CD14-positive monocyte (primary cell): ENCODE results near the gene ZC3H8. TPM values are rescaled to one million over a fixed set of nuclear protein-coding genes. Genes with fewer than 3 reads are reported as not detected.

Experiments used
- DNase-seq, 3 donors: peaks; one replicate each; pipeline ENCODE4 v3.0.0-alpha.2; 2011 to 2022
- H2AFZ ChIP-seq: 2 replicates; pipeline ENCODE4 v1.6.0; 2012; ENCODE audit warnings: mild to moderate bottlenecking, low read depth, low read length, inconsistent platforms; ENCODE audit not compliant: insufficient read depth, poor library complexity, severe bottlenecking
- H3K27ac ChIP-seq, 2 donors: 1 replicate in 1 of 2; 2 replicates in 1 of 2; pipeline ENCODE4 v1.5.1; 2012 to 2013; ENCODE audit warnings: low read length in 2 of 2, control low read depth in 1 of 2, inconsistent platforms in 1 of 2, low read depth in 1 of 2, mild to moderate bottlenecking in 1 of 2
- H3K27me3 ChIP-seq, 2 donors: one replicate each; pipeline versions ENCODE4 v1.6.0 to v1.6.1; 2011 to 2013; ENCODE audit warnings: low read length in 2 of 2; ENCODE audit not compliant: control insufficient read depth in 2 of 2, insufficient read depth in 2 of 2
- H3K36me3 ChIP-seq, 2 donors: replicated peaks in 1 of 2; 1 replicate in 1 of 2; 2 replicates in 1 of 2; pipeline versions ENCODE4 v1.5.1 to v1.6.1; 2012 to 2013; ENCODE audit warnings: low read length in 2 of 2, control low read depth in 1 of 2, inconsistent platforms in 1 of 2, mild to moderate bottlenecking in 1 of 2; ENCODE audit not compliant: insufficient read depth in 2 of 2, control insufficient read depth in 1 of 2
- H3K4me1 ChIP-seq, 2 donors: 1 replicate in 1 of 2; 2 replicates in 1 of 2; pipeline versions ENCODE4 v1.5.1 to v1.6.1; 2012 to 2013; ENCODE audit warnings: low read length in 2 of 2, control low read depth in 1 of 2, inconsistent platforms in 1 of 2, mild to moderate bottlenecking in 1 of 2, moderate library complexity in 1 of 2; ENCODE audit not compliant: insufficient read depth in 2 of 2, control insufficient read depth in 1 of 2
- H3K4me2 ChIP-seq: replicated peaks from 2 replicates; pipeline ENCODE3; 2012; ENCODE audit warnings: low read length, moderate library complexity, mild to moderate bottlenecking; ENCODE audit not compliant: poor library complexity, severe bottlenecking; ENCODE audit errors: extremely low read depth
- H3K4me3 ChIP-seq, 3 experiments: fragments of 200-600 bp in 1 of 3; sonication (generic) in 1 of 3; replicated peaks in 1 of 3; 1 replicate in 2 of 3; 2 replicates in 1 of 3; pipeline ENCODE4 v1.5.1; 2011 to 2013; ENCODE audit warnings: low read length in 3 of 3, mild to moderate bottlenecking in 3 of 3, control low read depth in 2 of 3, low read depth in 2 of 3, inconsistent platforms in 1 of 3, moderate library complexity in 1 of 3
- H3K79me2 ChIP-seq: 2 replicates; pipeline ENCODE4 v1.6.0; 2012; ENCODE audit warnings: mild to moderate bottlenecking, control low read depth, inconsistent platforms, low read length, moderate library complexity; ENCODE audit not compliant: insufficient read depth
- H3K9ac ChIP-seq: 2 replicates; pipeline ENCODE4 v1.6.0; 2017; ENCODE audit warnings: low read length, mild to moderate bottlenecking; ENCODE audit not compliant: insufficient read depth, poor library complexity, severe bottlenecking
- H3K9me3 ChIP-seq, 2 donors: replicated peaks in 1 of 2; 1 replicate in 1 of 2; 2 replicates in 1 of 2; pipeline versions ENCODE4 v1.5.1 to v1.6.1; 2012 to 2013; ENCODE audit warnings: low read length in 2 of 2, control low read depth in 1 of 2; ENCODE audit not compliant: control insufficient read depth in 1 of 2, insufficient read depth in 1 of 2
- H4K20me1 ChIP-seq: 2 replicates; pipeline ENCODE4 v1.6.0; 2012; ENCODE audit warnings: mild to moderate bottlenecking, low read length, control low read depth, moderate library complexity; ENCODE audit not compliant: insufficient read depth
- H3K27ac Mint-ChIP-seq, 7 donors: one replicate each; pipeline ENCODE4 v1.8.0; 2020; ENCODE audit warnings: mild to moderate bottlenecking in 7 of 7, mixed read lengths in 7 of 7, moderate library complexity in 6 of 7, inconsistent platforms in 2 of 7
- H3K27me3 Mint-ChIP-seq, 3 donors: one replicate each; pipeline ENCODE4 v1.8.0; 2021 to 2022; ENCODE audit warnings: low read depth in 3 of 3, mild to moderate bottlenecking in 3 of 3, mixed read lengths in 3 of 3, moderate library complexity in 3 of 3, inconsistent platforms in 1 of 3
- H3K36me3 Mint-ChIP-seq, 2 donors: one replicate each; pipeline ENCODE4 v1.8.0; 2020; ENCODE audit warnings: mixed read lengths in 2 of 2, inconsistent platforms in 1 of 2, mild to moderate bottlenecking in 1 of 2
- H3K4me1 Mint-ChIP-seq: one replicate; pipeline ENCODE4 v1.8.0; 2020; ENCODE audit warnings: mild to moderate bottlenecking, mixed read lengths
- H3K4me3 Mint-ChIP-seq, 2 donors: one replicate each; pipeline ENCODE4 v1.8.0; 2020; ENCODE audit warnings: mild to moderate bottlenecking in 2 of 2, mixed read lengths in 2 of 2, moderate library complexity in 1 of 2
- H3K9me3 Mint-ChIP-seq, 7 donors: one replicate each; pipeline ENCODE4 v1.8.0; 2020 to 2022; ENCODE audit warnings: mixed read lengths in 7 of 7, mild to moderate bottlenecking in 6 of 7, moderate library complexity in 6 of 7, inconsistent platforms in 2 of 7
- CTCF ChIP-seq: fragments of 200-600 bp; IDR thresholded peaks from one replicate; pipeline ENCODE4 v1.8.0; 2022; ENCODE audit warnings: antibody characterized with exemption, mild to moderate bottlenecking
- WGBS: methylation state at CpG from one replicate; pipeline ENCODE4 v1.1.5; 2013; ENCODE audit warnings: missing lambda C conversion rate; ENCODE audit not compliant: insufficient coverage; 5-methylcytosine and 5-hydroxymethylcytosine counted together
- intact Hi-C, 2 donors: fragments of 100-400 bp; cut with micrococcal nuclease; formaldehyde crosslinking; loops; one replicate each; pipeline versions ENCODE4 v1.15.0 to v1.15.1; 2023
- polyA plus RNA-seq, 3 donors: library from polyadenylated mRNA; depleted of rRNA in 1 of 3; unstranded in 2 of 3; stranded (reverse) in 1 of 3; fragments of 300-500 nt in 2 of 3; fragments of >200 nt in 1 of 3; fragmentation: Illumina TruSeq in 2 of 3; gene quantifications; 1 replicate in 2 of 3; 2 replicates in 1 of 3; pipeline ENCODE4 v1.2.3, GENCODE V29; 2012 to 2021

The ZC3H8 gene
- polyA plus RNA-seq, 3 donors, result 2.3 to 6.9 (median 2.3) TPM

- Mint-ChIP-seq H3K36me3 (peaks cover 36 to 48% of the 10 kb centered on the region in 2 donors), H3K4me1 (no peaks in the 10 kb centered on the region), H3K4me3 (no peak overlapping the region), H3K27me3 (no peaks in the 10 kb centered on the region), H3K27ac (no peak overlapping the region), H3K9me3 (no peaks in the 10 kb centered on the region)
- WGBS, result 83% methylated on average over 1 of the region's 4 CpGs
- TF ChIP-seq CTCF, result no peak
- Histone ChIP-seq H2AFZ (no peak overlapping the region), H4K20me1 (no peaks in the 10 kb centered on the region), H3K9ac (no peak overlapping the region), H3K79me2 (no peaks in the 10 kb centered on the region), H3K27me3 (no peaks in the 10 kb centered on the region), H3K36me3 (peaks cover 16 to 59% of the 10 kb centered on the region in 2 donors), H3K4me3 (no peak overlapping the region), H3K4me1 (no peaks in the 10 kb centered on the region), H3K27ac (no peak overlapping the region), H3K9me3 (no peaks in the 10 kb centered on the region), H3K4me2 (no peak overlapping the region)
- DNase-seq, result no peak
- intact Hi-C loops, result no loop called here
These were observed 11.6 kb downstream of the ZC3H8 start for GRCh38 chr2:112243233-112243632.

- no peak overlapping the region for H3K27ac ChIP-seq
- H3K4me3 ChIP-seq, result no peak overlapping the region
- Mint-ChIP-seq H3K27me3 (no peaks in the 10 kb centered on the region), H3K9me3 (no peaks in the 10 kb centered on the region), H3K27ac (no peak overlapping the region), H3K4me3 (no peak overlapping the region), H3K4me1 (no peaks in the 10 kb centered on the region), H3K36me3 (peaks cover 31 to 41% of the 10 kb centered on the region in 2 donors)
- TF ChIP-seq CTCF, result no peak
- no peaks in the 10 kb centered on the region for H3K27me3 ChIP-seq
- H4K20me1 ChIP-seq, result no peaks in the 10 kb centered on the region
- DNase-seq, result no peak
- H3K9me3 ChIP-seq, result no peaks in the 10 kb centered on the region
- H3K4me2 ChIP-seq, result no peak overlapping the region
- intact Hi-C loops, result no loop called here
- WGBS, result no CpG with 5 or more reads among the region's 3 CpGs
- no peak overlapping the region for H3K9ac ChIP-seq
- no peaks in the 10 kb centered on the region for H3K79me2 ChIP-seq
- no peaks in the 10 kb centered on the region for H3K4me1 ChIP-seq
- H2AFZ ChIP-seq, result no peak overlapping the region
- peaks cover 8 to 56% of the 10 kb centered on the region in 2 donors for H3K36me3 ChIP-seq
These were observed 12.5 kb downstream of the ZC3H8 start for GRCh38 chr2:112242384-112242783.
